Calu3 (cell line): ENCODE measurements around the gene MALAT1. TPM values are rescaled to one million over a fixed set of nuclear protein-coding genes. Genes with fewer than 3 reads are reported as not detected.
A peak's percentile ranks its signal among the peaks of the same experiment; 100 is the strongest.

ENCODE experiments used
- BruUV-seq: library from RNA; stranded (reverse); fragments of 400-500 nt; replicated peaks from 2 replicates; lab custom pipeline; 2021; lab: Mats Ljungman, UMichigan
- CTCF ChIA-PET: fragments of 300-600 bp; sonication (Branson Sonifier 250); formaldehyde crosslinking; loops from one replicate; lab custom pipeline; 2022; ENCODE audit warnings: antibody characterized with exemption; lab: Charles Lee
- DNase-seq: peaks from one replicate; pipeline ENCODE4 v3.0.0; 2022
- H3K27ac Mint-ChIP-seq: one replicate; pipeline ENCODE4 v1.8.0; 2022; ENCODE audit warnings: mixed read lengths; ENCODE audit not compliant: unreplicated experiment
- H3K27me3 Mint-ChIP-seq: one replicate; pipeline ENCODE4 v1.8.0; 2022; ENCODE audit warnings: mixed read lengths; ENCODE audit not compliant: unreplicated experiment
- H3K36me3 Mint-ChIP-seq: one replicate; pipeline ENCODE4 v1.8.0; 2022; ENCODE audit warnings: mild to moderate bottlenecking, moderate library complexity, mixed read lengths; ENCODE audit not compliant: insufficient read depth, unreplicated experiment
- H3K4me1 Mint-ChIP-seq: one replicate; pipeline ENCODE4 v1.8.0; 2022; ENCODE audit warnings: mild to moderate bottlenecking, low read depth, mixed read lengths; ENCODE audit not compliant: unreplicated experiment
- H3K4me3 Mint-ChIP-seq: one replicate; pipeline ENCODE4 v1.8.0; 2022; ENCODE audit warnings: mild to moderate bottlenecking, low read depth, moderate library complexity, mixed read lengths; ENCODE audit not compliant: unreplicated experiment
- H3K9me3 Mint-ChIP-seq: one replicate; pipeline ENCODE4 v1.8.0; 2022; ENCODE audit warnings: low read depth, mixed read lengths; ENCODE audit not compliant: unreplicated experiment
- CTCF ChIP-seq: fragments of 200-600 bp; IDR thresholded peaks from one replicate; pipeline ENCODE4 v1.8.0; 2022; ENCODE audit warnings: antibody characterized with exemption; ENCODE audit not compliant: unreplicated experiment
- intact Hi-C: fragments of 100-400 bp; cut with micrococcal nuclease; formaldehyde crosslinking; loops from one replicate; pipeline ENCODE4 v1.10.0; 2022; ENCODE audit not compliant: unreplicated experiment
- total RNA-seq: library from RNA; stranded (reverse); gene quantifications from 2 replicates; pipeline ENCODE4 v1.2.3, GENCODE V29; 2022

MALAT1 gene
- total RNA-seq, 1 experiment from 2014 or later: 8,437 TPM

GRCh38 chr11:65497141-65498041 is 1.5 kb upstream of the MALAT1 start:
- Mint-ChIP-seq H3K4me3 (no peak overlapping the region), H3K9me3 (no peaks in the 10 kb centered on the region), H3K4me1 (peaks cover 37% of the 10 kb centered on the region), H3K27ac (no peak overlapping the region), H3K27me3 (no peaks in the 10 kb centered on the region), H3K36me3 (peaks cover 15% of the 10 kb centered on the region)
- intact Hi-C loops: no loop called here
- TF ChIP-seq CTCF: no peak
- DNase-seq: peak; percentile 99
- CTCF ChIA-PET: interaction anchor here (0.5 to 3.6 kb wide), 7 partner anchors 9 to 29 kb away, joined by 3 to 41 read pairs (median 4); no protein-coding TSS in a partner anchor
- no TSS peak for BruUV-seq

- Mint-ChIP-seq H3K4me1 (peaks cover 29% of the 10 kb centered on the region), H3K4me3 (no peak overlapping the region), H3K9me3 (no peaks in the 10 kb centered on the region), H3K27ac (no peak overlapping the region), H3K27me3 (no peaks in the 10 kb centered on the region), H3K36me3 (peaks cover 7% of the 10 kb centered on the region)
- CTCF ChIA-PET: interaction anchor here (0.6 to 3.6 kb wide), 3 partner anchors 19 to 348 kb away, joined by 4 to 41 read pairs (median 15); no protein-coding TSS in a partner anchor
- DNase-seq: no peak
- TF ChIP-seq CTCF: no peak
- TSS peak; percentile 55 for BruUV-seq
- intact Hi-C loops: no loop called here
Observed at GRCh38 chr11:65498042-65498726, 661 bp upstream of the MALAT1 start.

- Mint-ChIP-seq H3K9me3 (no peaks in the 10 kb centered on the region), H3K4me3 (no peak overlapping the region), H3K27me3 (no peaks in the 10 kb centered on the region), H3K36me3 (peaks cover 2% of the 10 kb centered on the region), H3K4me1 (peaks cover 25% of the 10 kb centered on the region), H3K27ac (no peak overlapping the region)
- BruUV-seq: no TSS peak
- intact Hi-C loops: no loop called here
- CTCF ChIA-PET: interaction anchor here (0.6 to 3.6 kb wide), 3 partner anchors 20 to 347 kb away, joined by 4 to 41 read pairs (median 15); no protein-coding TSS in a partner anchor
- no peak for DNase-seq
- no peak for TF ChIP-seq CTCF
Observed at GRCh38 chr11:65498727-65498976, 193 bp upstream of the MALAT1 start.

GRCh38 chr11:65499713-65500386 is 1.0 kb downstream of the MALAT1 start:
- CTCF ChIA-PET: interaction anchor here (1.2 to 3.6 kb wide), 3 partner anchors 21 to 113 kb away, joined by 4 to 41 read pairs (median 15); no protein-coding TSS in a partner anchor
- Mint-ChIP-seq H3K27me3 (no peaks in the 10 kb centered on the region), H3K4me1 (peaks cover 15% of the 10 kb centered on the region), H3K36me3 (no peaks in the 10 kb centered on the region), H3K9me3 (no peaks in the 10 kb centered on the region), H3K27ac (no peak overlapping the region), H3K4me3 (no peak overlapping the region)
- no peak for TF ChIP-seq CTCF
- intact Hi-C loops: no loop called here
- DNase-seq: no peak
- BruUV-seq: no TSS peak
